HTERT RPE-1 (cell line): ENCODE measurements around the gene ARFGEF3.
"Not testable (repeated sequence)": the region's sequence is repeated elsewhere in the genome, so short reads cannot be mapped to it uniquely, and the experiment has no call there.

Source experiments
- in situ Hi-C: fragments of 300-500 bp; cut with MboI; formaldehyde crosslinking; loops from 4 replicates; pipeline ENCODE4 v1.14.3; 2020; ENCODE audit warnings: low sequenced_read_pairs

ARFGEF3 gene

DNA sequence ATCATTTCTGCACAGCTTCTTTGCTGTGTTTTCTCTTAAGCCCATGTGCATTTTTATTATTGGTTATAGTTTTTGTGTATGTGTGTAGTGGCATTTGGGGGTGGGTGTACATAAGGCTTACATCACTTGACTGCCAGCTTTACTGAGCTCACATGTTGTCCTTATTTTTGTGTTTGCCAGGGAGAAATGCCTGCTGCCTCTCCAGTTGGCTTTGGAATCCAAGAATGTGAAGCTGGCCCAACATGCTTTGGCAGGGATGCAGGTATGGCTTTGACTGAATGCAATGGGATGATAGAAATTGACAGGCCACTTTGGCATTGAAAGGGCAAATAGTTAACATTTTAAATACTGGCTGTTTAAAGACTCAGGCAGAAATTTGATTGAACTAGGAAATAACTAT, 45.1 kb downstream of the ARFGEF3 start:
- in situ Hi-C loops, result no loop called here

DNA sequence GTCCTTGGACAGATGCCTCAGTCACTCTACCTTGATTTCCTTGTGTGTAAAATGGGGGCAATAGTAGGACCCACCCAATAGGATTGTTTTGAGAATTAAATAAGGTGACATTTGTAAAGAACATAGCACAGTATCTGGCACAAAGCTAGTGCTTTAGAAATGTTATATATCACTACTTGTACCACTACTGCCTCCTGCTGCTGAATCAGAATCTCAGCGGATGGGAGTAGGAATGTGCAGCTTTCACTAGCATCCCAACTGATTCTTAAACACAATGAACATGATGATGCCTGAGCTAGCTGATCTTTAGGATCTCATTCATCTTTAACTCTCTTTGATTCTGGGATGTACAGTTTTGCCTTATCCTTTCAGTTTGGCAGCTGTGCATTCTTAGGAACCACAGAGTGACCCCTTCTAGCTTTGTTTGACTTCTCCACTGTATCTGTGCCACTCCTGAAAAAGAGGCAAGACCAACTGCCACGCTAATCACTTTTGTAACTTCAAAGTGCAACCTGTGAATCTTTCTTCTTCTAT, 49.4 kb downstream of the ARFGEF3 start:
- in situ Hi-C loops, result no loop called here

DNA sequence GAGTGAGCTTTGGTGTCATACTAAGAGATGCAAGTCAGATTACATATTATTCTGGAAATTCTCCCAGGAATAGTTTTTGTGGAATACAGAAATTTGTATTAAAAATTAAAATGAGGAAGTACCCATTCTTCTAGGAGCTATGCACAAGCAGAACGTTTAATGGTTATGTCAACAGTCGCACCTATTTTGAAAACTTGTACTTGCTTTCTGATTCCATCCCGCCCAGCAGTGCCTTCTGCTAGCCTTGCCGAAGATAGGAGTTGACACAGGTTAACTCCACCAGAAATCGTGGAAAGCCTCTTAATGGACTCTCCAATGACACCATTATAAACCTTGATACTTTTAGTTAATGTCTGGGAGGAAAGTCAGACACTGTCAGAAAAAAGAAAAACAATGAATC, 49.9 kb downstream of the ARFGEF3 start:
- in situ Hi-C loops, result no loop called here

DNA sequence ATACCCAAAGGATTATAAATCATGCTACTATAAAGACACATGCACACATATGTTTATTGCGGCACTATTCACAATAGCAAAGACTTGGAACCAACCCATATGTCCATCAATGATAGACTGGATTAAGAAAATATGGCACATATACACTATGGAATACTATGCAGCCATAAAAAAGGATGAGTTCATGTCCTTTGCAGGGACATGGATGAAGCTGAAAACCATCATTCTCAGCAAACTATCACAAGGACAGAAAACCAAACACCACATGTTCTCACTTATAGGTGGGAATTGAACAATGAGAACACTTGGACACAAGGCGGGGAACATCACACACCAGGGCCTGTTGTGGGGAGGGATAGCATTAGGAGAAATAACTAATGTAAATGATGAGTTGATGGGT, 50.8 kb downstream of the ARFGEF3 start:
- in situ Hi-C loops, result not testable (repeated sequence)

DNA sequence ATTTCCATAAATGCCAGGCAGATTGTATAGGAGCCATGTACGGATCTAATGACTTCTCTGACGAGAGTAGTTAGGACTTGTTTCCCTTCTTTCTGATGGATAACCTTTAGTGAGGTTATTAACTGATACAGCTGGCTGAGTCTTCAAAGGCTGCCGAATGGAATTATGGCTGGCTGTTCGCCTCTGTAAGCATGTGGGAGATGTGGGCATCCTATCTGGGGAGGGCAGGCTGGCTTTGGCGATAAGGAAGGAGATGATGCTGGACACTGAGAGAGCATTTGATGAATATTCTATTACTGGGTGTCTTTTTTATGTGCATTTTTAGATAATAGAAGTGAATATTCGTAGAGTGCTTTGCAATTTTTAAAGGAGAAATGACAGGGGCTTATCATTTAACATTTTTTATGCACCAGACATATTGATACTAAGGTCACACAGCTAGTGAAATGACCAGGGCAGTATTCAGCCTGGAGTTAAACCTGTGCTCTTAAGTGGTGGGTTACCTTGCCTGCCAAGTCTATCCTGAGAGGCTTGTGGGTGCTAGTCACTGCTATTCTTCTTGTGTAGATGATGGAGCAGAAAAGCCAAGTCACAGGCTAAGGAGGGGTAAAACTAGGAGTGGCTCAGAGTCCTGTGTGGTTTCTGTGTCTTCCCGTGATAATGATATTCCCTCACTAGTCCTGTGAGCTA, 53.5 kb downstream of the ARFGEF3 start:
- in situ Hi-C loops, result no loop called here

DNA sequence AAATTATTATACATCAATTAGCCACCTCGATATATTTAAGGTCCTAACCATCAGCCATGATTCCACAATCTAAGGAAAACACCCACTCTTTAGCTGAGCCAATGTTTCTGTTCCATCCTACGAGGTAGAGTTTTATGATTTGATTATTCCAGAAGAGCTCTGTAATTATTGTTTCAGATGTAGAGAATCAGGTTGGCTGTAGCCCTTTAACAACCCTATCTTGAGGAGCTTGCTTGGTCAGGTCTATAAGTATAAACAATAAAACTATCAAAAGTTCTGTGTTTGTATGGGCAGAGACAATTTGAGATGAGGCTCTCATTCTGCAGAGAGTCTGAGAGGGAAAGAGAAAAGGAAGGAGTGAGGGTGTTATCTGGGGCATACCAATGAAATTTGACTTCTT, 56.7 kb downstream of the ARFGEF3 start, which contains the start of gene PBOV1:
TSS of gene PBOV1 (minus strand) at position 43 of the 400 bp plus-strand sequence. CDS start 96 bp downstream, outside the sequence.
- in situ Hi-C loops, result no loop called here

DNA sequence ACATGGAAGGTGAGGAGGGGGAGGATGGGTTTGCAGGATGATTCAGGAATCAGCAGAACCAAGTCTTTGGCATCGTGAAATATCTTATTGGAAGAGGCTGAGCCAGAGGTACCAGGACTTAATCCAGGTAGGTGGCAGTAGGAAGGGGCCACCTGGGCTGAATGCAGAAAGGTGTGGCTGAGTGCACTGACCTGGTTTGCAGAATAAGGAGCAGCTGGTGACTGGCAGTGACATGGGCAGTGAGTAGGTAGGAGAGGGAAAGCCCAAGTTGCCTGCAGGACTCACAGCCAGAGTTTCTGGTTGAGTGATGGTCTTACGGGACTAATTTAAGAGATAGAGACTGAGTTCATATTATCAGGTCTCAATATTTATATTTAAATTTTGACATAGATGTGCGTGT, 57.7 kb downstream of the ARFGEF3 start:
- in situ Hi-C loops, result no loop called here

DNA sequence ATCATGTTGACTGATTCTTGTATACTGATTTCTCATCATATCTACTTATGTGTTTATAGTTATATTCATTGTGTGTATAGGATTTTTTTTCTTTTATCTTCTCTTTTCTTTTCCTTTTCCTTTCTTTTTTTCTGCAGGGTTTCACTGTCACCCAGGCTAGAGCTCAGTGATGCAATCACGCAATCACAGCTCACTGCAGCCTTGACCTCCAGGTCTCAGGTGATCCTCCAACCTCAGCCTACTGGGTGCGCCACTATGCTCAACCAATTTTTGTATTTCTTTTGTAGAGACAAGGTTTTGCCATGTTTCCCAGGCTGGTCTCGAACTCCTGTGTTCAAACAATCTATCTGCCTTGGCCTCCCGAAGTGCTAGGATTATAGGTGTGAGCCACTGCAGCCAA, 58.2 kb downstream of the ARFGEF3 start:
- in situ Hi-C loops, result no loop called here

DNA sequence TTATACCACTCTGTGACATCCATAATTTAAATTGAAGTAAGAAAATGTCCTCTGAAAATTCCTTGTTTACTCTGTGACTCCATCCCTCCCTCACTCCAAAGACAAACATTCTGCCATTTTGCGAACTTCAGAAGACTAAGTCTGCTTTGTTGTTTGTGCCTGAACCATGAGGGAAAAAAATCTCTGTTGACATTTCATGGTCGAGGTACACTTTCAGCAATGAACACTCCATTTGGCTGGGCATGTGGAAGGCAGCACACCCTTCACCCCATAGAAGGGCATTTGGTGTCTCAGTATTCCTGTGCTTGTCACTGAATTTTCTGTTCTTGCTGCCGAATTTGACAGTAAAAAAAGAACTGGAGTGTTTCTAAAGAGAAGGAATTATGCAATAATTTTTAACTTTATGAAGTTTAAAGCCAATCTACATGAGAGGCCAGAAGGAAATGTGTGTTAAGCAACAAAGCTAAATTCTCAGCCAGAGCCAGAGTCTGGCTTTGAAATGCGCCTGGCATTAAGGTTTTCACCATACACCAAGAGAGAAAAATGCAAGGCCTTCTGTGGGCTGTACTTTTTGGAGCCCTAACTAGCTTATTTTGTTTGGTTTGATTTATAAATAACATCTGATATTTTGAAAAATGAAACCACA, 61.3 kb downstream of the ARFGEF3 start:
- in situ Hi-C loops, result no loop called here

DNA sequence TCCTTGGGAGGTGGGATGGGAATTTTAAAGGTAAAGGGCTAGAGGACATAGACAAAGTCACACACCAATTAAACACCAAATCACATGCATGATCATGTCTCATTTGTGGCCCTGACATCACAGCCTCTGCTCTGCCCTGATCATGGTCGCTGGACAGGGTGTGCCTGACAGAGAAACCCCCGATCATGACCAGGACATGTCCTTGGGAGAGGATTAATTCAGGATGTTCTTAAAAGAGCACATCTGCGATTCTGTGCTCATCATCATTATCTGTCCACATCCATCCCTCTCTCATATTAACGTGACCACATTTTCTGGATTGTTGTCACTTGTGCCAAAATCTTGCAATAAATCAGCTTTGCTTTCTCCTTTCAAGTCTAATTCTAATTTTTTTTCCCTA, 64.2 kb downstream of the ARFGEF3 start:
- in situ Hi-C loops, result no loop called here

DNA sequence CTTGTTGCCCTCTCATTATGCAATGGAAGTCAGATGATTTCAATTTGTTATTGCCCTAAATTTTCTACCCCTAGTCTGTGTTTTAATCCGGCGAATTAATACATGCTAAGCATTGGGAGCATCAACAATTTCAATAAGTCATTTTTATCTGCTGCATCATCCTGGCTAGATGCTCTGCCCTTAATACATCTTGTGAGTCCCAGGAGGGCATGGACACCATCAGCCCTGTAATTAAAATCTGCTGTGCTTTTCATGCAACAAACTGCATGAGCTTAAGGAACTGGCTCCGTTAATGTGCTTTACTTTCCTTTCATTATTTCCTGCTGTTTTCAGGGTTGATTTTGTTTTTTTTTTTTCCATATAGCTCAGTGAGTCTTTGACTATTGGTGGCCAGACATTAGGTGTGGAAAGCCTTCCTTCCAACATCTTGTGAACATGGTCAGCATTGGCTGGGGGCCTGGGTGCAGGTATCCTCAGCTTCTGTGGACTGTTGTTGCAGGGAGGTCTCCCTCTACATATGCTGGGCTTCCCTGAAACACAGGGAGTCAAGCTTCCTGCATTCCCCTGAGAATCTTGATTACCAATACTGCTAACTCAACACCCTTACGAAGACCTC, 65.1 kb downstream of the ARFGEF3 start:
- in situ Hi-C loops, result no loop called here

DNA sequence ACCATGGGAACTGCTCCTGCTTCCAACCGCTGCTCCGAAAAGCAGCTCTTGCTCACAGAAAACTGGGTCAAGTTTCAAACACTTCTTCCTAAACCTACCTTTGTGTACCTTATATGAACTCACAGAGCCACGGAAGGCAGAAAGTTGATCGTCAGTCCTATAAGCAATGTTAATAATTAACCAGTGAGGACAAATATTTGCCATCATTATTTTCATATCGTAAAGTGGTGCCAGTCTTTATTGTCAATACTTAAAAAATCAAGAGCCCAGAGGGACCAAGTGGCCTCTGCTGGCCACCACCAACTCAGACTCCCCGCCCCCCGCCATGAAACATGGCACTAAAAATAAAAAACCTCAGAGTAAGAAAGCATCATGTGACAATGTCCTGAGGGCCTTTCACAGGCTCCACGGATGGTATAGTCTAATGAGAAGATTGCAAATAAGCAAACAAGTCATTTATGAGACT, 65.6 kb downstream of the ARFGEF3 start:
- in situ Hi-C loops, result no loop called here

DNA sequence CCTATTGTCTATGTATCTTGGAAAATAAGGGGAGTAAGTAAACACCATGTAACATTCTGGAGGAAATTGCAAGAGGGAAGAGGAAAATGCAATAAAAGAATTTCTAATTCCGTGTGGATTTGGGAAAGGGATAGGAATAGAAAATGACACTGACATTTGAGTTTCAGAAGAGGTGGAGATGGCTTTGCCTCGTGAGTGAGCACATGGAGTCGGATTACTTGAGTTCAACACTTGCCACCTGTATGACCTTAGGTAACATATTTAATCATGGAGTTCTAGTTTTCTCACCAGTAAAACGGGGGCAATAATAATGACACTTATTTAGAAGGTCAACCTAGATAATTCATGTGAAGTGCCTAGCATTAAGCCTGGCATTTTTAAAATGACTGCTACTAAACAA, 67.3 kb downstream of the ARFGEF3 start:
- in situ Hi-C loops, result no loop called here

DNA sequence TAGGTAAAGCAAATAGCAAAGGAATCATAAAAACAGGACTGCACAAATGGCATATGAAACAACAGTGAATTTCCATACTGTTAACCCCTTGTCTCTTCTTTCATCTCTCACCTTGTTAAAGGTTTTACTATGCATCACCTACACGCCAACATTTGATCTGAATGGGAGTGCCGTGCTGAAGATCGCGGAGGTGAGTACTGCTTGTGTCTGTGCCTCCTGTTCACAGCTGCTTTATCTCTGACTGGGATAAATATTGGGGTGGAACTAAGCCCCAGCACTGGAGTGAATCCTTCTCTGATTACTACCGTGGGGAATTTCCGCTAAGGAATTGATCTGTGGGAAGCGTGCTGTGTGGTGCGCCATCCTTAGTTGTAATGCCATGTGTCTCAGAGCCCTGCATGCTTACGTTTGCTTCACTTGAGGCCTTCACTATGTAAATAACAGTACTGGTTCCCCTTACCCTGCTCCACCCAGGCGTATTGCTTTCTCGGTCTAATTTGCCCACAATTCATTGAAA, 68.0 kb downstream of the ARFGEF3 start:
- in situ Hi-C loops, result no loop called here

DNA sequence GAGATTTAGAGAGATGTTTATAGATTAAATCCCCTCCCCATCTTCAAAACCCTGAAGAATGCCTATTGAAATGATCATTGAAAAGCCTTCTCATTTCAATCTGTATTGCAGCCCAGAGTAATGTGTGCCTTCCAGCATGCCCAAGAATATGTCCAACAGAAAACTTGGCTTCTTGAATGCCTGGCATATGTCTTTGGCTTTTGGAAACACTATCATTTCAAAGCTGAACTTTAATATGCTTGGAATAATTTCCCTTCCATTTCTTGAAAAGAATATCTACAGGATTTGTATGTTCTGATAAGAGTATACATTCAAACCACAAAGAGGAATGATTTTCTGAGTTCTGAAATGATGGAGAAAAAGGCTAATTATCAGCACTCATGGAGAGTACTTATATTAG, 68.5 kb downstream of the ARFGEF3 start:
- in situ Hi-C loops, result no loop called here

DNA sequence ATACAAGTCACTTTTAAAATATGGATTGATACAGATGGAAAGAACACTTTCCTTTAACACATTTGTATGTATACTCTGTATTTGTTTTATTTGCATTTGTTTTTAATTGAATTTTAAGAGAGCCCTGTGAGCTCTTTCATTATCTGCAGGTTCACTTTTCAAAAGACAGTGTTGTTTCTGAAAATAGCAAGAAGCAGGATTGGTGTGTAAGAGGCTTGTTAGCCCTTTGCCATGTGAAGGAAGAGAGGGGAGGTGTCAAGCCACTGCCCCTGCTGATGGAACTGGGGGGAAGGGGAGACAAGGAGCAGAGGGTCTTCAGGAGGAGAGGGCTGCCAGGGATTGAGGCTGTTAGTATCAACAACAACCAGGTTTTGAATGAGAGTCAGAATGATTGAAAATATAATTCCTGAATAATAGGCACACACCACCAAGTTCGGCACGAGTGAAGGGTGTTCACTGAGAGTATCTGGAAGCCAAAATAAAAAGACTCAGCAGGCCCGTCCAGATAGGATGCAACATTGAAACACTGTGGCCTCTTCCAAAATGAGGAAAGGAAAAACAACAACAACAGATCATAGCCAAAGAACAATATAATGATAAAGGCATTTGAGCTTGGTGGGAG, 69.1 kb downstream of the ARFGEF3 start:
- in situ Hi-C loops, result no loop called here

DNA sequence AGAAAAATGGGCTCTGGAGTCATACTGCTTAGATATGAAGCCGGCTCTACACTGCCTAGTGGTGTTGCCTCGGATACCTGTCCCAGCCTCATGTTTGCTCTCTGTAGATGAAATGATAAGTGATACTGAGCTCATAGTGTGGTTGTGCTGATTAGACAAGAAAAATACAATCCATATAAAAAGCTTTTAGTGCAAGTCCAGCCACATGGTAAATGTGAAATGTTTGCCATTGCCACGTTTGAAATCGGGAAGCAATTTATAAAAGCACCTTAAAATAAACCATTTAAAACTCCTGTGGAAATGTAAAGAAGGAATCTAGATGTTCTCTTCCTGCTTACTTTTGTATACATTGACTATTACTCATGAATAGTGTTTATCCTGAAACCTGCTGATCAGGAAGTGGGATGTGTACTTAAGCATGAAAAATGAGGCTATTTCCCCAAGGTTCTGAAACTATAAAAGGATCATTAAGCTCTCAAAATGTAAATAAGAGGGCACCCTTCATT, 69.7 kb downstream of the ARFGEF3 start:
- in situ Hi-C loops, result no loop called here

DNA sequence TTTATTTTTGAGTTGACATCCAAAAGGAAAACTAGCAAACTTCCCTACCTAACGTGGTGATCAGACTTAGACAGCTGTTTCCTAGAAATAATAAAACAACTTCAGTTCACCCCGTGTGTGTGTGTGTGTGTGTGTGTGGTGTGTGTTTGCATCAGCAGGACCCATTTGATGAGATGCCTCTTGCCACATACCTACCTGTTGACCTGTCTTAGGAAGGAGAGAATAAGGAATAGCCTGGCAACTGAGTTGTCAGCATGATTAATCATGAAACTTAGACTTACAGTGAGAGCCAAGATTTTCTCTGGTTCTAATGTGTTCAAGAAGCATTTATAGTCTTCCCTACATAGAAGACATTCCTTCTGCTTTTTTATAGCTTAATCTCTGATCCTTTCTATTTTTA, 72.6 kb downstream of the ARFGEF3 start:
- in situ Hi-C loops, result no loop called here

DNA sequence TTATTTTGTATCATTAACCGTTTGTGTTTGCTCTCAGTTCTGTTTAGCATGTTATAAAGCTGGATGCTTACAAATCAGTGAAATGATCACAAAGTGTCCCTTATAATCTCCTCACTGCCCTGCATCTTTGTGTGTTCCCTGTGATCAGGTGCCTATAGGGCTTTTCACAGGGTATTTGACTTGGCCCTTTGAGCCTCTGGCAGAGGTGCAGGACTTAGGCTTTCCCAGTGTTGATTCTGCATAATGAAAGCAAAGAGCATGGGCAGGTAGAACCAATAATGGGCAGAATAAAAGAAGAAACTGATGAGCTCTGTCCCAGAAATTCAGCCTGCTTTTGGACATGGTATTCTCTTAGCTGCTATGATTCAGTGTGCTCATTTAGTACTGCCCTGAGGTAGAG, 73.5 kb downstream of the ARFGEF3 start:
- in situ Hi-C loops, result no loop called here

DNA sequence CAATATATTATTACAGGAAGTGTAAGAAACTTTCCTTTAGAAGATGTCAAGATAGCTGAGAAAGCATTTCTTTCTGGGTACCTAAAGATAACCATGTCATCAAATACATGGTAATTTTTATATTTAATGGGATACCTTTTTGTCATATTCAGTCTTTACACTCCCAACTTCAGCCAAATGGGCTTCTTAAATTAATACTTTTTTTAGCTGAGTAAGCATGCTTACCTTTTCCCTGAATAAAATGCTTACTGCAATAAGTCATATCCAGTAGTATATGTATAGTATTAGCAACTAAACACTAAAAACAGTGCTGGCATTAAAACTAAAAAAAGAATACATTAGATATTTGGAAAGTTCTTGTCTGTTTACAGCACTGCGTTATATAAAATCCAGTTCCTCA, 74.0 kb downstream of the ARFGEF3 start:
- in situ Hi-C loops, result no loop called here

DNA sequence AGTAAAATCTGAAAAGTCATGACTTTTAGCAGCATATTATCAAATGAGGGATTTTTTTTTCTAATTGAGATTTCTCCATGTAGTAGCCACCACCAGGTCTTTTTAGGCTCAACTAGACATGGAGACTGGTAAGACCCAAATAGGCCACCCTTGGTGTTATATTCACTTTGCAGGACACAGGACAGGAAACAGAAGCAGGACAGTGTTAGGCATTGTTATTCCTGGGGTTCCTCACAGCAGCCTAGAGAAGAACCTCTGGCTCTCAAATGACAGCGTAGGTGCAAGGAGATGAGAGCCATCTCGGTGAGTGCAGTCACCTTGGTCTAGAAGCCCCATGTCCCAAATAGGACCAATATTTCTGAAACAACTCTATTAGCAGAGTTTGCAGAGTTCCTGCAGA, 75.7 kb downstream of the ARFGEF3 start:
- in situ Hi-C loops, result no loop called here
